Measurements from ENCODE around the gene TAS2R8.
"Not testable (repeated sequence)": the region's sequence is repeated elsewhere in the genome, so short reads cannot be mapped to it uniquely, and the experiment has no call there.

TAS2R8 gene

GRCh38 chr12:10824957-10825356, 17.9 kb upstream of the TAS2R8 start:
- no peak overlapping the region for H3K27ac ChIP-seq (ENCODE audit: low read depth, low read length)
- H3K9me3 ChIP-seq (ENCODE audit: control insufficient read depth in 5 of 5, low read length in 5 of 5): no peaks in the 10 kb centered on the region
- no peak overlapping the region for H3K4me3 ChIP-seq (ENCODE audit: low read depth in 1 of 5, low read length in 5 of 5)
- peaks cover 0 to 10% (median 0%) of the 10 kb centered on the region in 5 donors for H3K36me3 ChIP-seq (ENCODE audit: control insufficient read depth in 5 of 5, insufficient read depth in 5 of 5, low read length in 5 of 5)
- no peaks in the 10 kb centered on the region for H3K27me3 ChIP-seq (ENCODE audit: control insufficient read depth in 5 of 5, insufficient read depth in 4 of 5, low read length in 5 of 5)
- H3K4me1 ChIP-seq (ENCODE audit: control insufficient read depth in 5 of 5, insufficient read depth in 5 of 5, low read length in 5 of 5): no peaks in the 10 kb centered on the region
- H3K9ac ChIP-seq (ENCODE audit: low read length in 5 of 5): no peak overlapping the region

GRCh38 chr12:10811883-10812536, 4.9 kb upstream of the TAS2R8 start:
- Histone ChIP-seq H3K4me1 (ENCODE audit: control insufficient read depth in 5 of 5, insufficient read depth in 5 of 5, low read length in 5 of 5) (no peaks in the 10 kb centered on the region), H3K27me3 (ENCODE audit: control insufficient read depth in 5 of 5, insufficient read depth in 4 of 5, low read length in 5 of 5) (no peaks in the 10 kb centered on the region), H3K4me3 (ENCODE audit: low read depth in 1 of 5, low read length in 5 of 5) (no peak overlapping the region), H3K36me3 (ENCODE audit: control insufficient read depth in 5 of 5, insufficient read depth in 5 of 5, low read length in 5 of 5) (no peaks in the 10 kb centered on the region), H3K9ac (ENCODE audit: low read length in 5 of 5) (no peak overlapping the region), H3K9me3 (ENCODE audit: control insufficient read depth in 5 of 5, low read length in 5 of 5) (no peaks in the 10 kb centered on the region), H3K27ac (ENCODE audit: low read depth, low read length) (no peak overlapping the region)

- no peak within 1 kb of the TSS for H3K4me3 ChIP-seq (ENCODE audit: low read depth in 1 of 5, low read length in 5 of 5)
- no peak within 1 kb of the TSS for H3K9ac ChIP-seq (ENCODE audit: low read length in 5 of 5)
- H3K36me3 ChIP-seq (ENCODE audit: control insufficient read depth in 5 of 5, insufficient read depth in 5 of 5, low read length in 5 of 5): no peaks in the 10 kb centered on the region
- H3K27me3 ChIP-seq (ENCODE audit: control insufficient read depth in 5 of 5, insufficient read depth in 4 of 5, low read length in 5 of 5): no peaks in the 10 kb centered on the region
- H3K4me1 ChIP-seq (ENCODE audit: control insufficient read depth in 5 of 5, insufficient read depth in 5 of 5, low read length in 5 of 5): no peaks in the 10 kb centered on the region
- H3K27ac ChIP-seq (ENCODE audit: low read depth, low read length): no peak within 1 kb of the TSS
- no peaks in the 10 kb centered on the region for H3K9me3 ChIP-seq (ENCODE audit: control insufficient read depth in 5 of 5, low read length in 5 of 5)
These were observed 3.0 kb upstream of the TAS2R8 start, which contains the start of gene TAS2R9 for GRCh38 chr12:10810068-10810467. TAS2R9 (minus strand) TSS chr12:10810168; CDS start chr12:10810075, 93 bp downstream.

- no peaks in the 10 kb centered on the region for H3K9me3 ChIP-seq (ENCODE audit: control insufficient read depth in 5 of 5, low read length in 5 of 5)
- no peak within 1 kb of the TSS for H3K4me3 ChIP-seq (ENCODE audit: low read depth in 1 of 5, low read length in 5 of 5)
- H3K9ac ChIP-seq (ENCODE audit: low read length in 5 of 5): no peak within 1 kb of the TSS
- no peaks in the 10 kb centered on the region for H3K27me3 ChIP-seq (ENCODE audit: control insufficient read depth in 5 of 5, insufficient read depth in 4 of 5, low read length in 5 of 5)
- H3K36me3 ChIP-seq (ENCODE audit: control insufficient read depth in 5 of 5, insufficient read depth in 5 of 5, low read length in 5 of 5): no peaks in the 10 kb centered on the region
- H3K4me1 ChIP-seq (ENCODE audit: control insufficient read depth in 5 of 5, insufficient read depth in 5 of 5, low read length in 5 of 5): no peaks in the 10 kb centered on the region
- no peak within 1 kb of the TSS for H3K27ac ChIP-seq (ENCODE audit: low read depth, low read length)
These were observed 4.5 kb downstream of the TAS2R8 start, which contains the start of gene TAS2R7 for GRCh38 chr12:10802587-10802986. TAS2R7 (minus strand) TSS chr12:10802627; CDS start chr12:10802570, 57 bp downstream.

- H3K9ac ChIP-seq (ENCODE audit: low read length in 5 of 5): no peak overlapping the region
- H3K9me3 ChIP-seq (ENCODE audit: control insufficient read depth in 5 of 5, low read length in 5 of 5): no peaks in the 10 kb centered on the region
- no peak overlapping the region for H3K4me3 ChIP-seq (ENCODE audit: low read depth in 1 of 5, low read length in 5 of 5)
- H3K27ac ChIP-seq (ENCODE audit: low read depth, low read length): no peak overlapping the region
- H3K4me1 ChIP-seq (ENCODE audit: control insufficient read depth in 5 of 5, insufficient read depth in 5 of 5, low read length in 5 of 5): no peaks in the 10 kb centered on the region
- H3K36me3 ChIP-seq (ENCODE audit: control insufficient read depth in 5 of 5, insufficient read depth in 5 of 5, low read length in 5 of 5): no peaks in the 10 kb centered on the region
- H3K27me3 ChIP-seq (ENCODE audit: control insufficient read depth in 5 of 5, insufficient read depth in 4 of 5, low read length in 5 of 5): no peaks in the 10 kb centered on the region
These were observed 5.3 kb downstream of the TAS2R8 start for GRCh38 chr12:10801741-10802140.

- H3K27ac ChIP-seq (ENCODE audit: low read depth, low read length): no peak overlapping the region
- H3K4me1 ChIP-seq (ENCODE audit: control insufficient read depth in 5 of 5, insufficient read depth in 5 of 5, low read length in 5 of 5): no peaks in the 10 kb centered on the region
- H3K27me3 ChIP-seq (ENCODE audit: control insufficient read depth in 5 of 5, insufficient read depth in 4 of 5, low read length in 5 of 5): no peaks in the 10 kb centered on the region
- no peaks in the 10 kb centered on the region for H3K36me3 ChIP-seq (ENCODE audit: control insufficient read depth in 5 of 5, insufficient read depth in 5 of 5, low read length in 5 of 5)
- no peak overlapping the region for H3K4me3 ChIP-seq (ENCODE audit: low read depth in 1 of 5, low read length in 5 of 5)
- H3K9me3 ChIP-seq (ENCODE audit: control insufficient read depth in 5 of 5, low read length in 5 of 5): no peaks in the 10 kb centered on the region
- H3K9ac ChIP-seq (ENCODE audit: low read length in 5 of 5): no peak overlapping the region
These were observed 12.9 kb downstream of the TAS2R8 start for GRCh38 chr12:10794222-10794621.

GRCh38 chr12:10791769-10792168, 15.3 kb downstream of the TAS2R8 start:
- H3K9ac ChIP-seq (ENCODE audit: low read length in 5 of 5); H3K4me3 ChIP-seq (ENCODE audit: low read depth in 1 of 5, low read length in 5 of 5); H3K9me3 ChIP-seq (ENCODE audit: control insufficient read depth in 5 of 5, low read length in 5 of 5); H3K36me3 ChIP-seq (ENCODE audit: control insufficient read depth in 5 of 5, insufficient read depth in 5 of 5, low read length in 5 of 5); H3K27me3 ChIP-seq (ENCODE audit: control insufficient read depth in 5 of 5, insufficient read depth in 4 of 5, low read length in 5 of 5); H3K27ac ChIP-seq (ENCODE audit: low read depth, low read length); H3K4me1 ChIP-seq (ENCODE audit: control insufficient read depth in 5 of 5, insufficient read depth in 5 of 5, low read length in 5 of 5): not testable (repeated sequence)

GRCh38 chr12:10783252-10783651, 23.8 kb downstream of the TAS2R8 start:
- Histone ChIP-seq H3K4me1 (ENCODE audit: control insufficient read depth in 5 of 5, insufficient read depth in 5 of 5, low read length in 5 of 5) (no peaks in the 10 kb centered on the region), H3K27me3 (ENCODE audit: control insufficient read depth in 5 of 5, insufficient read depth in 4 of 5, low read length in 5 of 5) (no peaks in the 10 kb centered on the region), H3K4me3 (ENCODE audit: low read depth in 1 of 5, low read length in 5 of 5) (no peak overlapping the region), H3K9me3 (ENCODE audit: control insufficient read depth in 5 of 5, low read length in 5 of 5) (no peaks in the 10 kb centered on the region), H3K27ac (ENCODE audit: low read depth, low read length) (no peak overlapping the region), H3K9ac (ENCODE audit: low read length in 5 of 5) (no peak overlapping the region), H3K36me3 (ENCODE audit: control insufficient read depth in 5 of 5, insufficient read depth in 5 of 5, low read length in 5 of 5) (no peaks in the 10 kb centered on the region)

GRCh38 chr12:10779103-10779502, 28.0 kb downstream of the TAS2R8 start:
- Histone ChIP-seq H3K36me3 (ENCODE audit: control insufficient read depth in 5 of 5, insufficient read depth in 5 of 5, low read length in 5 of 5) (no peaks in the 10 kb centered on the region), H3K9me3 (ENCODE audit: control insufficient read depth in 5 of 5, low read length in 5 of 5) (no peaks in the 10 kb centered on the region), H3K4me3 (ENCODE audit: low read depth in 1 of 5, low read length in 5 of 5) (no peak overlapping the region), H3K4me1 (ENCODE audit: control insufficient read depth in 5 of 5, insufficient read depth in 5 of 5, low read length in 5 of 5) (no peaks in the 10 kb centered on the region), H3K9ac (ENCODE audit: low read length in 5 of 5) (no peak overlapping the region), H3K27ac (ENCODE audit: low read depth, low read length) (no peak overlapping the region), H3K27me3 (ENCODE audit: control insufficient read depth in 5 of 5, insufficient read depth in 4 of 5, low read length in 5 of 5) (peaks cover 0 to 2% (median 0%) of the 10 kb centered on the region in 5 donors)

- Histone ChIP-seq H3K27me3 (ENCODE audit: control insufficient read depth in 5 of 5, insufficient read depth in 4 of 5, low read length in 5 of 5) (peaks cover 3 to 14% (median 6%) of the 10 kb centered on the region in 5 donors), H3K4me1 (ENCODE audit: control insufficient read depth in 5 of 5, insufficient read depth in 5 of 5, low read length in 5 of 5) (no peaks in the 10 kb centered on the region), H3K27ac (ENCODE audit: low read depth, low read length) (no peak overlapping the region), H3K9me3 (ENCODE audit: control insufficient read depth in 5 of 5, low read length in 5 of 5) (no peaks in the 10 kb centered on the region), H3K9ac (ENCODE audit: low read length in 5 of 5) (no peak overlapping the region), H3K36me3 (ENCODE audit: control insufficient read depth in 5 of 5, insufficient read depth in 5 of 5, low read length in 5 of 5) (no peaks in the 10 kb centered on the region), H3K4me3 (ENCODE audit: low read depth in 1 of 5, low read length in 5 of 5) (no peak overlapping the region)
These were observed 35.9 kb downstream of the TAS2R8 start for GRCh38 chr12:10771132-10771733.
